HAP-1 (cell line): Measurements from ENCODE around the gene MANF.

Experiments
- DNase-seq, 2 experiments: peaks; one replicate each; pipeline ENCODE4 v3.0.0-alpha.2; 2016 to 2020; ENCODE audit warnings: low spot score in 2 of 2
- H3K27me3 ChIP-seq: fragments of 250-450 bp; sonication (Bioruptor Pico); 2 replicates; pipeline ENCODE4 v1.5.1; 2020; ENCODE audit warnings: low read depth, mild to moderate bottlenecking, moderate library complexity
- H3K36me3 ChIP-seq: fragments of 250-450 bp; sonication (Bioruptor Pico); replicated peaks from 2 replicates; pipeline ENCODE4 v1.5.1; 2020; ENCODE audit warnings: mild to moderate bottlenecking
- H3K4me1 ChIP-seq: fragments of 250-450 bp; sonication (Bioruptor Pico); 2 replicates; pipeline ENCODE4 v1.5.1; 2020; ENCODE audit warnings: mild to moderate bottlenecking
- H3K4me3 ChIP-seq: fragments of 250-450 bp; sonication (Bioruptor Pico); 2 replicates; pipeline ENCODE4 v1.5.1; 2020; ENCODE audit warnings: mild to moderate bottlenecking, moderate library complexity
- H3K9me3 ChIP-seq: fragments of 250-450 bp; sonication (Bioruptor Pico); 2 replicates; pipeline ENCODE4 v1.5.1; 2020; ENCODE audit warnings: mild to moderate bottlenecking, moderate library complexity
- in situ Hi-C: fragments of 300-500 bp; cut with MboI; formaldehyde crosslinking; loops from 3 replicates; pipeline ENCODE4 v1.14.3; 2020; ENCODE audit warnings: low sequenced_read_pairs, inconsistent platforms, mixed read lengths

Gene MANF

DNA sequence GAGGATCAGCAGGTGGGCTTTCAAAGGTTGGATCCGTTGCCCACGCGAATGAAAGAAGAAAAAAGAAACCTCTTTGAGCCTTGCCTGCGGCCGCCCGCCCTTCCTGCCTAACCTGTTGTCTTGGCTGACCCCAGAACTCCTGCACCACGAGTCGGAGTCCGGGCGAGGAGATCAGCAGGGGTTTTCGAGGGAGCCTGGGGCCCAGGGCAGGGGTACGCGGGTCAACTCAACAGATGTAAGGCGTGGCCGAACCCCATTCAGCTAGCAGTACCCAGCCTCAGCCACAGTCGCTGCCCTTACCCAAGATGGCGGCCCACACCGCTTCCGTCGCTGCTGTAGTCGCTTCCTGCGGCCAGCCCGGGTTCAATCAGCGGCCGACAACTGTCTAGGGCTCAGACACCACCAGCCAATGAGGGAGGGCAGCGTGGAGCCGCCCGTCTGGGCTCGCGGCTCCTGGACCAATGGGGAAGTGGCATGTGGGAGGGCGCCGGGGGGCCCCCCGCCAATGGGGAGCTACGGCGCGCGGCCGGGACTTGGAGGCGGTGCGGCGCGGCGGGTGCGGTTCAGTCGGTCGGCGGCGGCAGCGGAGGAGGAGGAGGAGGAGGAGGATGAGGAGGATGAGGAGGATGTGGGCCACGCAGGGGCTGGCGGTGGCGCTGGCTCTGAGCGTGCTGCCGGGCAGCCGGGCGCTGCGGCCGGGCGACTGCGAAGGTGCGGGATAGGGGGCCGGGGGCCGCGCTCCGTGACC is at the start of gene MANF:
Gene MANF, plus strand, starts transcription at position 566 of the 748 bp plus-strand sequence. Its CDS starts 52 bp downstream, at position 618.
- H3K36me3 ChIP-seq = peaks cover 40% of the 10 kb centered on the region
- peak; percentile 94 to 98 for DNase-seq
- H3K4me1 ChIP-seq = peaks cover 17% of the 10 kb centered on the region
- no peaks in the 10 kb centered on the region for H3K27me3 ChIP-seq
- H3K9me3 ChIP-seq = no peaks in the 10 kb centered on the region
- in situ Hi-C loops = loop anchor here (10.0 kb wide), 1 partner anchor 1030 kb away; the partner anchor contains the start of genes CYB561D2, NPRL2 and TMEM115
- H3K4me3 ChIP-seq = peak within 1 kb of the TSS; percentile 96

DNA sequence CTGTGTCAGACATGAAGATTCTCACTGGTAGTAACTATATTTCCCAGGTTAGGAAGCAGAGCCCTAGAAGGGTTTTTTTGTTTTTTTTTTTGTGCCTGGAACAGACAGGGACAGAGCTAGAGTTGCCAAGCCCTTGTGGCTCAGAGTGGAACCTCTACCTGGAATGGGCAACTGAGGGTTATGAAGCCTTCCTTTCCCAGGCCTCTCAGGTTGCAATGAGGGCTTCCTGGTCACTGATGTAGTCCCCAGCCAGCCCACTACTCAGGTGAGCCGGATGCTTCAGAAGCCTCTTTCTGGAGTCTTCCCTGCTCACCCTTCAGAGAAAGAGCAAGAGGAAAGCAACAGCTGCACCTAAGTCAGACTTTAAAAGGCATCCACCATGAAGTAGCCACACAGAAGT is 48.8 kb upstream of the MANF start:
- H3K27me3 ChIP-seq = no peaks in the 10 kb centered on the region
- in situ Hi-C loops = no loop called here
- H3K9me3 ChIP-seq = no peaks in the 10 kb centered on the region
- H3K4me1 ChIP-seq = no peaks in the 10 kb centered on the region
- H3K4me3 ChIP-seq = no peak overlapping the region
- DNase-seq = no peak
- H3K36me3 ChIP-seq = no peaks in the 10 kb centered on the region

DNA sequence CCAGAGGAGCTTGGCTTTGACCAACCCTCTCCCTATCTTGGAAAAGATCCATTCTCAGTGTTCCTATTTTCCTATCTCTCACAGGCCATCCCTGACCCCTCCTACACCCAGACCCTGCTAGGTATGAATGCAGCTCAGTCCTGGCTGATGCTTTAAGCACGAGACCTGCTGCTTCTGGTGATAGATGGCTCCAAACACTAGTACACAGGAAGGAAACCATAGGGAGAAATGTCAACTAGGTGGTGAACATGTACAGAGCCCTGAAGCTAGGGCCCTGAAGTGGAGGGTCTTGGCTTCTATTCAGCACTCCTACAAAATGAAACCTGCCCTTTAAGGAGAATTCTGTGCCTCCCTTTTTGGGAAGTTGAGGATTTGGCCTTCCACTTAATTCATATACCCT is 47.4 kb upstream of the MANF start:
- in situ Hi-C loops = no loop called here
- Histone ChIP-seq H3K36me3 (no peaks in the 10 kb centered on the region), H3K27me3 (no peaks in the 10 kb centered on the region), H3K9me3 (no peaks in the 10 kb centered on the region), H3K4me1 (no peaks in the 10 kb centered on the region; the same call in 1 of the 2 replicates), H3K4me3 (no peak overlapping the region)
- no peak for DNase-seq

DNA sequence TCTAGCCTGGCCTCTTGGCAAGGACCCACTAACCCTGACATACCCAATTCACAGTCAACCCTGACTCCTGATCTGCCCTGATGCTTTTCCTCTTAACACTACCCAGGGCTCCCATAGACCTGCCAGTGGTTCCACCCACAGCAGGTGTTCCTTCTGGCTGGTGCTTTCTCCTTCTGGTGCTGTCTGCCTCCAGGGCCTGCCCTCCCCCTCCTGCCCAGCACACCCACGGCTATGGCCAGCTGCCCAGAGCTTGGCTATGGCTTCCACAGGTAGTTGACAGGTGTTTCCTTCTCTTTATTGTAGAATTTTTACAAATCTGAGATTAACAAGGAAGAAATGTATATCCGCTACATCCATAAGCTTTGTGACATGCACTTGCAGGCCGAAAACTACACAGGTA is 46.5 kb upstream of the MANF start:
- H3K4me3 ChIP-seq = no peak overlapping the region
- in situ Hi-C loops = no loop called here
- H3K27me3 ChIP-seq = no peaks in the 10 kb centered on the region
- no peaks in the 10 kb centered on the region for H3K36me3 ChIP-seq
- DNase-seq = no peak
- H3K4me1 ChIP-seq = no peaks in the 10 kb centered on the region; the same call in 1 of the 2 replicates
- H3K9me3 ChIP-seq = no peaks in the 10 kb centered on the region

DNA sequence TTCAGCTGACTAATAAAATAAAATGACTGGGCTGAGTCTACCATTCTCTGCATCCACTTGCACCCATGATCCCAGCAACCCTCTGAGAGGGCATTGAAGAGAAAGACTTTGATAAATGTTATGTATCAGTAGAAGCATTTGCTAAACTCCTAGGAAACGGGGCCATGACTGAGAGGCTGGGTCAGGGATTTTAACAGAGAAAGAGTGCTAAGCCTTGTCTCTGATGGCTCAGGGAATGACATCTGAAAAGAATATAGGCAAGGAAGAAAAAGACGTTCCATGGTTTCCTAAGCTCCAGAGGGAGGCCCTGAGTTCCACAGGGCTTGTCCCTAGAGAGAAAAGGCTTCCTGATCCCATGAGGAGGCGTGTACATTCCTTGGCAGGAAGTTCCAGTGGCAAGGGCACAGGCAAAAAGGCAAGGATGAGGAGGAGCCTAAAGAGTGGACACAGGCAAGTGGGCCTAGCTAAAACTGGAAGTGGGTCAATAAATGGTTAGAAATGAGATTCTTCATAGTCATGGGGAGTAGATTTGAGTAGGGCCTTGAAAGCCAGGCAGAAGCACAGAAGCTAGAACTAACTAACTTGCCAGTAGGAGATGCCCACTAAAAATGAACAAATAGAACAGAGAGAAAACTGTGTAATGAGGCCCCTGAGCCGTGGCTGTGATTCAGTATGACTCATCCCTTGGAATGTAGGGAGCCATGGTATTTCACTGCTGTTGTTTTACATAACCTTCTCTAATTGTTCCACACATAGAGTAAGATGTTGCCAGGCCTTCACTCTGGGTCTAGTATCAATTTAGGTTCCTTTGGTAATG is 44.9 kb upstream of the MANF start:
- H3K4me1 ChIP-seq = no peaks in the 10 kb centered on the region; the same call in 1 of the 2 replicates
- in situ Hi-C loops = no loop called here
- H3K36me3 ChIP-seq = no peaks in the 10 kb centered on the region
- no peaks in the 10 kb centered on the region for H3K27me3 ChIP-seq
- no peak for DNase-seq
- no peaks in the 10 kb centered on the region for H3K9me3 ChIP-seq
- no peak overlapping the region for H3K4me3 ChIP-seq

DNA sequence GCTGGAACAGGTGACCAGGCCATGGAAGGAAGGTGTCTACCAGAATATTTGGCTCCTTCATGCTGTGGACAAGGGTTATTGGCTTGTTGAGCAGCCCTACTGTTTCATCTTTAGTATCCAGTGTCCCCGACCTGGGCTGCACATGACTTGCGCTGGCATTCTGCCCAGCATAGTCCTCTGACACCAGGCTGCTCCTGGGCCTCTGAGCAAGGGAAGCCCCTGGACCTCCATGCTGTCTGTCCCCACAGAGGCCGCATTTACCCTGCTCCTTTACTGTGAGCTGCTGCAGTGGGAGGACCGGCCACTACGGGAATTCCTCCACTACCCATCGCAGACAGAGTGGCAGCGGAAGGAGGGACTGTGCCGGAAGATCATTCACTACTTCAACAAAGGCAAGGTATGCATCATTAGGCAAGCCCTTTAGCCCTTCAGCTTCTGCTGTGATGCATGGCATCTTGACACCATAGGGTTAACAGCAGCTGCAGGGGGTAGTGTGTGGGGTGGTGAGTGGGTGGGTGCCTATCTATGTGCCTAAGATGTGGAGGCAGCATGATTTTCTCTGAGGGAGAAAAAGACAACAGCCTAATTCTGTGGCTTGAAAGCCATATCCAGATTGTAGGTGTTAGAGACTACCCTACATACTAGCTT is 44.0 kb upstream of the MANF start:
- no peaks in the 10 kb centered on the region for H3K36me3 ChIP-seq
- H3K4me1 ChIP-seq = no peaks in the 10 kb centered on the region; the same call in 1 of the 2 replicates
- no peaks in the 10 kb centered on the region for H3K27me3 ChIP-seq
- in situ Hi-C loops = no loop called here
- no peak for DNase-seq
- no peaks in the 10 kb centered on the region for H3K9me3 ChIP-seq
- H3K4me3 ChIP-seq = no peak overlapping the region

DNA sequence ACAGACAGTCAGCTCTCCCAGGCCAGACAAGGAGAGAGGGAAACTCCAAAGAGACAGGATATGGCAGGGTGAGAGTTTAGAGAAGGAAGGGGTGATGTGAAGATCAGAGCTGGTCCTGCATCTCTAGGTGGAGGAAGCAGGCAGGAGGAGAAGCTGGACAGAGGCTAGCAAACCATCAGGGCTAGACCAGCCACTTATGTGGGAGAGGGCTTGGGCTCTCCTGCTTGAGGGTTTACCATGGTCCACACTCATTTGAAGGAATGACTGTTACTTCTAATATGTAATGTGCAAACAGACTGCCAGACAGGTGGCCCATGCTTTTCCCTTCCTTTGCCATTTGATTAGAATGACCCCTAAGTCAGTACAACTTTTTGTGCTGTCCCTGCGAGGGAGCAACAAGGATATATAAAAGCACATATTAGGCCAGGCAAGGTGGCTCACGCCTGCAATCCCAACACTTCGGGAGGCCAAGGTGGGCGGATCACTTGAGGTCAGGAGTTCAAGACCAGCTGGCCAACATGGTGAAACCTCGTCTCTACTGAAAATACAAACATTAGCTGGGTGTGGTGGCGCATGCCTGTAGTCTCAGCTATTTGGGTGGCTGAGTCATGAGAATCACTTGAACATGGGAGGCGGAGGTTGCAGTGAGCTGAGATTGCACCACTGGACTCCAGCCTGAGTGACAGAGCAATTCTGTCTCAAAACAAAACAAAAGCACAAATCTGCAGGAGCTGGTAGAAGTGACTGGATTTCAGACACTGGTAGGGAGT is 41.0 kb upstream of the MANF start:
- Histone ChIP-seq H3K9me3 (no peaks in the 10 kb centered on the region), H3K4me1 (no peaks in the 10 kb centered on the region; the same call in 1 of the 2 replicates), H3K36me3 (no peaks in the 10 kb centered on the region), H3K27me3 (no peaks in the 10 kb centered on the region), H3K4me3 (no peak overlapping the region)
- no peak for DNase-seq
- in situ Hi-C loops = no loop called here

DNA sequence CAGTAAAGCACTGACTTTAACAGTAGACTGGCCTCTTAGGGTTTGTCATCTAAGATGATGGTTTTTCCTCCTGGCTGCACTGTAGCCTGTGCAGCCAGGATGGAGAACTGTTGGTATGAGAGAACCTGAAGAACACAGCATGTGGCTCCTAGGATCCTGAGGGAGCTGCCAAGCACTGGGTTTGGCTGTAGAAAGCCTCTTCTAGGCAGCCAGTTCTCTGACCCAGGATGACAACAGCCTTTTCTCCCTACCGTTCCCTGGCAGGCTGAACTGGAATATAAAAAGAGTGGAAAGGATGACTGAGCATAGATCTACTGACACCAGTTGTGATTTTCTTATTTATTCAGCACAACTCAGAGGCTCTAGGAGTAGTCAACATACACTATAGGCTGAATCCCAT is 34.3 kb upstream of the MANF start:
- DNase-seq = no peak
- in situ Hi-C loops = no loop called here
- Histone ChIP-seq H3K36me3 (no peaks in the 10 kb centered on the region), H3K9me3 (no peaks in the 10 kb centered on the region), H3K4me1 (no peaks in the 10 kb centered on the region), H3K4me3 (no peak overlapping the region), H3K27me3 (no peaks in the 10 kb centered on the region)

DNA sequence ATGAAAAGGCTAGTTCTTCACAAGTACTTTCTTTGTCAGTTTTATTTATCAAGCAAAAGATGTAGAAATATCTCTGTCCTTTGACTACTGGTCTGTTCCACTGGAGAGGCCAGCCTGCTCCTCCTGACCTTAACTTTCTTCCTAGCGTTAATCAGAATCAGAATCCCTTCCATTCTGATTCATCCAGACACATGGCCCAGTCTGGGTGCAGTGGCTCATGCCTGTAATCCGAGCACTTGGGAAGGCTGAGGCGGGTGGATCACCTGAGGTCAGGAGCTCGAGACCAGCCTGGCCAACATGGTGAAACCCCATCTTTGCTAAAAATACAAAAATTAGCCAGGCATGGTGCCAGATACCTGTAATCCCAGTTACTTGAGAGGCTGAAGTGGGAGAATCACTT is 32.0 kb upstream of the MANF start:
- Histone ChIP-seq H3K36me3 (no peaks in the 10 kb centered on the region; the same call in 1 of the 2 replicates), H3K4me1 (no peaks in the 10 kb centered on the region), H3K4me3 (no peak overlapping the region), H3K27me3 (no peaks in the 10 kb centered on the region), H3K9me3 (no peaks in the 10 kb centered on the region)
- in situ Hi-C loops = no loop called here
- DNase-seq = no peak

DNA sequence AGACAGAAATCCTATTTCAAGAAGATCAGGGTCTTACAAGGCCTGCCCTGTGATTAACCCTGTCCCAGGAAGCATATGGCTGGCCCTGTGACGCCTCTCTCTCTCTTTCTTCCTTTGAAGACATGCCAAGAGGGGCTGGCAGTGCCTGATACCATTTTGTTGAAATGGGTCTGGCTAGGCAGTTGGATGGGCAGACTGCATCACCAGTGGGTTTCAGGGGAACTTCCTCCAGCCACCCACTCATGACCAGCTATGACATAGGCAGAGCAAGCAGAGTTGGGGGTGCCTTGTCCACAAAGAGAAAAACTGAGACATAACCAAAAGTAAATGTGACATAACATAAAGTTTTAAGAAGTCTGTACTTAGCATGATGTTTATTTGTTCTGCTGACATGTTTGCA is 31.4 kb upstream of the MANF start:
- Histone ChIP-seq H3K4me3 (no peak overlapping the region), H3K9me3 (no peaks in the 10 kb centered on the region), H3K36me3 (no peaks in the 10 kb centered on the region; the same call in 1 of the 2 replicates), H3K4me1 (no peaks in the 10 kb centered on the region), H3K27me3 (no peaks in the 10 kb centered on the region)
- in situ Hi-C loops = no loop called here
- DNase-seq = no peak

DNA sequence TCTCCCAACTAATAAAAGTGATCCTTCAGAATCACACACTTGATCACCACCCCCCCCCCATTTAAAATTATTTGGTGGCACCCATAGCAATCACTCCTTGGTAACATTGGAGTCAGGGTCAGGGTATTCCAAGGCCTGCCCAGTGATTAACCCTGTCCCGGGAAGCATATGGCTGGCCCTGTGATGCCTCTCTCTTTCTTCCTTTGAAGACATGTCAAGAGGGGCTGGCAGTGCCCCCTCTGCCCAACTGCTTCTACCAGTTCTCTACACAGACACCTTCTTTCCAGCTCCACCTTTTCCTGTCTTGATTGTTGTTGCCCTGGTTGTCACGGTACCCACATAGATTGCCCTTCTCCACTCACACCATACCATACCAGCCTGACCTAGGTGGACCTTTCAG is 30.9 kb upstream of the MANF start:
- Histone ChIP-seq H3K27me3 (no peaks in the 10 kb centered on the region), H3K4me1 (no peaks in the 10 kb centered on the region), H3K4me3 (no peak overlapping the region), H3K9me3 (no peaks in the 10 kb centered on the region), H3K36me3 (no peaks in the 10 kb centered on the region; the same call in 1 of the 2 replicates)
- DNase-seq = no peak
- in situ Hi-C loops = no loop called here

DNA sequence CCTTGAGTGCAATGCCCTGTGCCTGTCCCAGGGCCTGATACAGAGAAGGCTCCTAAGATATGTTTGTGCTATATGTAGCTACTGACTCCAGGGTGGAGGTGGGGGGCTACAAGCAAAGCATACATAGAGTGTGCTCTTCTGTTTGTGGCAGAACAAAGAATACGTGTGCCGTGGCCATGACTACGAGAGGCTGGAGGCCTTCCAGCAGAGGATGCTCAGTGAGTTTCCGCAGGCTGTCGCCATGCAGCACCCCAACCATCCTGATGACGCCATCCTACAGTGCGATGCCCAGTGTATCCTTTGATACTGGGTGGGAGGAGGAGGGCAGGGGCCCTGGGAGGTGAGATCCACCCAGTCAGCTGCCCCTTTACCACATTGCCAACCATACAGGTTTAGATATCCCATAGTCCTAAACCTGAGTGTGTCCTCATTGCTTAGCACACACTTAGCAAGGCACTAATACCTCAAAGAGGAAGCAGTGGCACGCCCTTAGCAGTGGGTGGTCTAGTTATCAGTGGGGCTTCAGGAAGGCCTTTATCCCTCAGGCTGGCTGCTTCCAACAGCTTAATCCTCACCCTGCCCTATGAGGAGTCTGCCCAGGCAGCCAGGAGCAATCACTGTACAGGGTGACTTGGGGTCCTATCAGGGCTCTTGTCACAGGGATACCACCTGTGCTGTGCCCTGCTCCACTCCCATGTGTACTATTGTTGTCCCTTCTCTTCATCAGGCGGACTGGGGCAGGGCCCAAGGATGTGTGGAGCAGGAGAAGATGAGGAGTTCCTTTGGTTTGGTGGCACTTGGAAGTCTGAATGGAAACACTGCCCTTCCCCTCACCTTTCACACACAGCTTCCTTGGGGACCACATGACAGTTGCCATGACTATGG is 30.1 kb upstream of the MANF start:
- no peak for DNase-seq
- Histone ChIP-seq H3K9me3 (no peaks in the 10 kb centered on the region), H3K4me3 (no peak overlapping the region), H3K36me3 (no peaks in the 10 kb centered on the region; the same call in 1 of the 2 replicates), H3K4me1 (no peaks in the 10 kb centered on the region), H3K27me3 (no peaks in the 10 kb centered on the region)
- in situ Hi-C loops = no loop called here
